HCT116 (cell line): Measurements from ENCODE around the gene IRGQ.

Source experiments
- CEBPB ChIP-seq: IDR thresholded peaks from 2 replicates; pipeline ENCODE4 v1.6.1; 2012; ENCODE audit warnings: low read depth
- SRF ChIP-seq: IDR thresholded peaks from 2 replicates; pipeline ENCODE4 v1.6.1; 2012; ENCODE audit warnings: low read depth
- TF ChIP-seq, protein P1 (sequence below): IDR thresholded peaks from 2 replicates; pipeline ENCODE4 v1.6.1; 2012; ENCODE audit warnings: low read depth

GRCh38 chr19:43626838-43627237 is 30.9 kb upstream of the IRGQ start:
- TF ChIP-seq SRF (no peak), CEBPB (no peak)
- TF ChIP-seq, protein P1, sequence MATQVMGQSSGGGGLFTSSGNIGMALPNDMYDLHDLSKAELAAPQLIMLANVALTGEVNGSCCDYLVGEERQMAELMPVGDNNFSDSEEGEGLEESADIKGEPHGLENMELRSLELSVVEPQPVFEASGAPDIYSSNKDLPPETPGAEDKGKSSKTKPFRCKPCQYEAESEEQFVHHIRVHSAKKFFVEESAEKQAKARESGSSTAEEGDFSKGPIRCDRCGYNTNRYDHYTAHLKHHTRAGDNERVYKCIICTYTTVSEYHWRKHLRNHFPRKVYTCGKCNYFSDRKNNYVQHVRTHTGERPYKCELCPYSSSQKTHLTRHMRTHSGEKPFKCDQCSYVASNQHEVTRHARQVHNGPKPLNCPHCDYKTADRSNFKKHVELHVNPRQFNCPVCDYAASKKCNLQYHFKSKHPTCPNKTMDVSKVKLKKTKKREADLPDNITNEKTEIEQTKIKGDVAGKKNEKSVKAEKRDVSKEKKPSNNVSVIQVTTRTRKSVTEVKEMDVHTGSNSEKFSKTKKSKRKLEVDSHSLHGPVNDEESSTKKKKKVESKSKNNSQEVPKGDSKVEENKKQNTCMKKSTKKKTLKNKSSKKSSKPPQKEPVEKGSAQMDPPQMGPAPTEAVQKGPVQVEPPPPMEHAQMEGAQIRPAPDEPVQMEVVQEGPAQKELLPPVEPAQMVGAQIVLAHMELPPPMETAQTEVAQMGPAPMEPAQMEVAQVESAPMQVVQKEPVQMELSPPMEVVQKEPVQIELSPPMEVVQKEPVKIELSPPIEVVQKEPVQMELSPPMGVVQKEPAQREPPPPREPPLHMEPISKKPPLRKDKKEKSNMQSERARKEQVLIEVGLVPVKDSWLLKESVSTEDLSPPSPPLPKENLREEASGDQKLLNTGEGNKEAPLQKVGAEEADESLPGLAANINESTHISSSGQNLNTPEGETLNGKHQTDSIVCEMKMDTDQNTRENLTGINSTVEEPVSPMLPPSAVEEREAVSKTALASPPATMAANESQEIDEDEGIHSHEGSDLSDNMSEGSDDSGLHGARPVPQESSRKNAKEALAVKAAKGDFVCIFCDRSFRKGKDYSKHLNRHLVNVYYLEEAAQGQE: no peak
